Hepatocyte (in vitro differentiated cells): ENCODE results near the gene FBXW2. TPM values are rescaled to one million over a fixed set of nuclear protein-coding genes. Genes with fewer than 3 reads are reported as not detected.
A peak's percentile ranks its signal among the peaks of the same experiment; 100 is the strongest.

ENCODE experiments used
- DNase-seq: peaks from one replicate; pipeline ENCODE4 v3.0.0-alpha.2; 2016; ENCODE audit warnings: low spot score
- H2AFZ ChIP-seq: fragments of 200-600 bp; sonication (generic); 2 replicates; pipeline ENCODE4 v1.6.0; 2016; ENCODE audit warnings: antibody characterized with exemption, mild to moderate bottlenecking
- H3K27ac ChIP-seq: fragments of 200-600 bp; sonication (generic); 2 replicates; pipeline ENCODE4 v1.5.1; 2016; ENCODE audit warnings: mild to moderate bottlenecking
- H3K27me3 ChIP-seq: fragments of 200-600 bp; sonication (generic); 2 replicates; pipeline ENCODE4 v1.6.1; 2016
- H3K36me3 ChIP-seq: fragments of 200-600 bp; sonication (generic); replicated peaks from 2 replicates; pipeline ENCODE4 v1.5.1; 2016; ENCODE audit warnings: low read depth; ENCODE audit not compliant: insufficient read depth
- H3K4me1 ChIP-seq: fragments of 200-600 bp; sonication (generic); 2 replicates; pipeline ENCODE4 v1.5.1; 2016; ENCODE audit warnings: mild to moderate bottlenecking, moderate library complexity; ENCODE audit not compliant: insufficient read depth
- H3K4me2 ChIP-seq: fragments of 200-600 bp; sonication (generic); 2 replicates; pipeline ENCODE4 v1.6.0; 2016
- H3K4me3 ChIP-seq: fragments of 200-600 bp; sonication (generic); 2 replicates; pipeline ENCODE4 v1.5.1; 2016; ENCODE audit warnings: mild to moderate bottlenecking
- H3K79me2 ChIP-seq: fragments of 200-600 bp; sonication (generic); 2 replicates; pipeline ENCODE4 v1.6.0; 2017; ENCODE audit warnings: mild to moderate bottlenecking
- H3K9me2 ChIP-seq: fragments of 200-600 bp; sonication (generic); replicated peaks from 2 replicates; pipeline ENCODE4 v1.6.0; 2017; ENCODE audit warnings: mild to moderate bottlenecking; ENCODE audit not compliant: insufficient read depth
- H3K9me3 ChIP-seq: fragments of 200-600 bp; sonication (generic); 2 replicates; pipeline ENCODE4 v1.5.1; 2016; ENCODE audit warnings: low read depth, mild to moderate bottlenecking
- H4K20me1 ChIP-seq: fragments of 200-600 bp; sonication (generic); 2 replicates; pipeline ENCODE4 v1.6.0; 2016; ENCODE audit warnings: mild to moderate bottlenecking; ENCODE audit not compliant: insufficient read depth, poor library complexity, severe bottlenecking
- CTCF ChIP-seq: fragments of 200-600 bp; sonication (generic); IDR thresholded peaks from 2 replicates; pipeline ENCODE4 v1.5.1; 2016; ENCODE audit warnings: antibody characterized with exemption, mild to moderate bottlenecking; ENCODE audit not compliant: poor library complexity
- EZH2 ChIP-seq: fragments of 200-600 bp; sonication (generic); IDR thresholded peaks from 2 replicates; pipeline ENCODE4 v1.6.1; 2016; ENCODE audit warnings: antibody characterized with exemption, mild to moderate bottlenecking, borderline replicate concordance
- EZH2phosphoT487 ChIP-seq: fragments of 200-600 bp; sonication (generic); IDR thresholded peaks from one replicate; pipeline ENCODE4 v1.6.1; 2018; ENCODE audit warnings: antibody characterized with exemption, mild to moderate bottlenecking, low read depth, moderate library complexity; ENCODE audit not compliant: unreplicated experiment, severe bottlenecking
- WGBS: methylation state at CpG from one replicate; pipeline ENCODE4 v1.1.6; 2016; ENCODE audit warnings: low lambda C conversion rate; ENCODE audit errors: missing lambda C conversion rate; 5-methylcytosine and 5-hydroxymethylcytosine counted together
- polyA plus RNA-seq: library from polyadenylated mRNA; unstranded; fragments of >200 nt; fragmentation: Nextera tagmentation; extraction: Ambion mirVana; gene quantifications from 2 replicates; pipeline ENCODE4 v1.2.1, GENCODE V29; 2016
- total RNA-seq: library from RNA; depleted of rRNA; stranded (reverse); fragments of >200 nt; gene quantifications from 2 replicates; pipeline ENCODE4 v1.2.3, GENCODE V29; 2014

Gene FBXW2
- total and polyA plus RNA-seq, 2 experiments from 2014 or later, result 34.6 to 52.0 TPM

DNA sequence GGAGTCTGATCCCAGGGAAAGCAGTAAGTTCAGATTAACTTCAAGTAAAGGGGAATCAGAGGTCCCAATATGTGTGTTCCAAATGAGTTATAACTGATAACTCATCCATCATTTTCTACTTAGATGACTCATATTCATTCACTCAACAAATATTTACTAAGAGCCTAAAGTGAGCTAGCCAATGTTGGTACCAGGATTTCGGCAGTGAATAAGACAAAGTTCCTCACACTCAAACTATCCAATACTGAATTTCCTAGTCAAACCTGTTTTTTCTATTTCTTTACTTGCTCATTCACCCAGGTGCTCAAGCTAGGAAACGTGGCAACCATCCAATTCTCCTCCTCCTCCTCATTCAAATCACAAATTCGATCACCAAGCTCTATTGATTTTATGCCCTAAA lies 25.8 kb downstream of the FBXW2 start:
- 75% methylated on average over 3 of the region's 3 CpGs for WGBS
- Histone ChIP-seq H3K27me3 (no peaks in the 10 kb centered on the region), H3K9me3 (no peaks in the 10 kb centered on the region), H2AFZ (no peak overlapping the region), H4K20me1 (no peaks in the 10 kb centered on the region), H3K9me2 (no peaks in the 10 kb centered on the region), H3K4me3 (no peak overlapping the region), H3K36me3 (no peaks in the 10 kb centered on the region), H3K4me1 (peaks cover 40% of the 10 kb centered on the region), H3K79me2 (peaks cover 14% of the 10 kb centered on the region), H3K4me2 (peak overlapping the region; percentile 22), H3K27ac (peak overlapping the region; percentile 55)
- TF ChIP-seq EZH2phosphoT487 (no peak), CTCF (no peak), EZH2 (no peak)
- no peak for DNase-seq

GRCh38 chr9:120765910-120766425 lies 27.2 kb downstream of the FBXW2 start:
- Histone ChIP-seq H4K20me1 (no peaks in the 10 kb centered on the region), H3K4me1 (peaks cover 40% of the 10 kb centered on the region), H2AFZ (no peak overlapping the region), H3K4me2 (peak overlapping the region; percentile 25), H3K27ac (peak overlapping the region; percentile 71), H3K79me2 (peaks cover 14% of the 10 kb centered on the region), H3K9me2 (no peaks in the 10 kb centered on the region), H3K27me3 (no peaks in the 10 kb centered on the region), H3K36me3 (no peaks in the 10 kb centered on the region), H3K9me3 (no peaks in the 10 kb centered on the region), H3K4me3 (no peak overlapping the region)
- TF ChIP-seq EZH2 (no peak), CTCF (no peak), EZH2phosphoT487 (no peak)
- no peak for DNase-seq
- 100% methylated on average over 1 of the region's 1 CpG for WGBS

DNA sequence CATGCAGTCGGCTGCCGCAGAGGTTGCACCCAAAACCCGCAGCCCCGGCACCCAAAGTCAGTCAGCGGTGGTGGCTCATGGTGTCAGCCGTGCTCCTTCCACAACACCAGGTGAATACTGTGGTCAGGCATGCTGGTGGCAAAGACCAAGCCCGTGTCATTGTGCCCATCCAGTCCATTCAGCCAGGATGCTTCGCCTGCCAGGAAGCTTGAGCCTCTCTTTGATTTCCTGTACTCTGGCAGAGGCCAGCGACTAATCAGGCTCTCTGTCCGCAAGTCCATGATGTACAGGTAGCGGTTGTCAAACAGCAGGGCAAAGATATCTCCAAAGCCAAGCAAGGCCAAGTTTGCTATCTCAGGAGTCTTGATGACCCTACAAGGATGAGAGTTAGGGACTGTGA lies 28.7 kb downstream of the FBXW2 start:
- TF ChIP-seq EZH2 (no peak), EZH2phosphoT487 (no peak), CTCF (no peak)
- no peaks in the 10 kb centered on the region for H3K9me3 ChIP-seq
- H3K27ac ChIP-seq, result no peak overlapping the region
- no peak overlapping the region for H2AFZ ChIP-seq
- WGBS, result 97% methylated on average over 11 of the region's 11 CpGs
- no peaks in the 10 kb centered on the region for H3K36me3 ChIP-seq
- H3K79me2 ChIP-seq, result peaks cover 14% of the 10 kb centered on the region
- H3K9me2 ChIP-seq, result no peaks in the 10 kb centered on the region
- H3K4me3 ChIP-seq, result no peak overlapping the region
- H4K20me1 ChIP-seq, result no peaks in the 10 kb centered on the region
- H3K4me2 ChIP-seq, result no peak overlapping the region
- DNase-seq, result no peak
- H3K27me3 ChIP-seq, result no peaks in the 10 kb centered on the region
- H3K4me1 ChIP-seq, result peaks cover 38% of the 10 kb centered on the region

DNA sequence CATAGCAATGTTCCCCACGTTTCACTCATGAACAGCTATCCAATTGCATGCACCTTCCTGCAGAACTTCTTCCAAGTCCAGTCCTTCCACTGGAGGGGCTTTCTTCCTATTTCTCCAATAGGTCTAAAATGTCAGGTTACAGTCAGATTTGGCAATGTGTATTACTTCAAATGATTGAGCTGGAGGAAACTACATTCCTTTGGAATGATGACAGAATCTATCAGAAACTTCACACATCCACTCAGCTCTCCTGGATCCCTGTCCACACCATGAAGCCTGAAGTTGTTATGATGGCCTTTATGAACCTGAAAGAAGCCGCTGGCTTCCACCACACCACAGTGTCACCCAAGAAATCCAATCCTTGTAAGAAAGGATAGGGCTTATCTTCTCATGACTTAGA lies 32.2 kb downstream of the FBXW2 start:
- Histone ChIP-seq H3K4me2 (no peak overlapping the region), H2AFZ (no peak overlapping the region), H3K79me2 (peaks cover 14% of the 10 kb centered on the region), H3K9me2 (no peaks in the 10 kb centered on the region), H3K27ac (no peak overlapping the region), H3K4me1 (peaks cover 31% of the 10 kb centered on the region), H3K27me3 (no peaks in the 10 kb centered on the region), H3K4me3 (no peak overlapping the region), H3K36me3 (no peaks in the 10 kb centered on the region), H3K9me3 (no peaks in the 10 kb centered on the region), H4K20me1 (no peaks in the 10 kb centered on the region)
- DNase-seq, result no peak
- TF ChIP-seq EZH2 (no peak), CTCF (no peak), EZH2phosphoT487 (no peak)
- WGBS, result 90% methylated on average over 2 of the region's 2 CpGs
